GM10266 (cell line): ENCODE data around the gene BICDL1.

Experiments
- DNase-seq: peaks from one replicate; pipeline ENCODE4 v3.0.0; 2012; ENCODE audit errors: extremely low spot score
- CTCF ChIP-seq: IDR thresholded peaks from 2 replicates; pipeline ENCODE4 v1.5.1; 2012; ENCODE audit warnings: mild to moderate bottlenecking, low read depth; ENCODE audit not compliant: control insufficient read depth, insufficient read depth; ENCODE audit errors: missing control alignments

BICDL1 gene

GRCh38 chr12:120065472-120065871, 76.4 kb downstream of the BICDL1 start:
- no peak for TF ChIP-seq CTCF
- no peak for DNase-seq

- DNase-seq, result no peak
- TF ChIP-seq CTCF, result no peak
Observed at GRCh38 chr12:120066341-120066740, 77.3 kb downstream of the BICDL1 start.

GRCh38 chr12:120067084-120067869, 78.2 kb downstream of the BICDL1 start:
- DNase-seq, result no peak

GRCh38 chr12:120067901-120068300, 78.9 kb downstream of the BICDL1 start:
- DNase-seq, result no peak
- no peak for TF ChIP-seq CTCF

More at GRCh38 chr12:120067084-120067869, 78.2 kb downstream of the BICDL1 start:
- no peak for TF ChIP-seq CTCF

- TF ChIP-seq CTCF, result no peak
- no peak for DNase-seq
Observed at GRCh38 chr12:120069278-120069677, 80.2 kb downstream of the BICDL1 start.

- DNase-seq, result no peak
- TF ChIP-seq CTCF, result no peak
Observed at GRCh38 chr12:120071493-120072020, 82.5 kb downstream of the BICDL1 start.
